BLaER1 (cell line): ENCODE measurements around the gene SATB1.
A peak's percentile ranks its signal among the peaks of the same experiment; 100 is the strongest.

ENCODE experiments used
- H3K27ac ChIP-seq: shearing (Covaris generic); formaldehyde crosslinking; 2 replicates; pipeline ENCODE4 v1.8.1; 2022
- H3K27me3 ChIP-seq: shearing (Covaris generic); formaldehyde crosslinking; 2 replicates; pipeline ENCODE4 v1.8.1; 2022
- H3K36me3 ChIP-seq: shearing (Covaris generic); formaldehyde crosslinking; 2 replicates; pipeline ENCODE4 v1.8.1; 2022
- H3K4me1 ChIP-seq: shearing (Covaris generic); formaldehyde crosslinking; 2 replicates; pipeline ENCODE4 v1.8.1; 2022
- H3K4me2 ChIP-seq: shearing (Covaris generic); formaldehyde crosslinking; 2 replicates; pipeline ENCODE4 v1.8.1; 2022
- H3K4me3 ChIP-seq: shearing (Covaris generic); formaldehyde crosslinking; 2 replicates; pipeline ENCODE4 v1.8.1; 2022
- H3K9ac ChIP-seq: shearing (Covaris generic); formaldehyde crosslinking; 2 replicates; pipeline ENCODE4 v1.8.1; 2022
- H3K9me3 ChIP-seq: shearing (Covaris generic); formaldehyde crosslinking; 2 replicates; pipeline ENCODE4 v1.8.1; 2022
- H4K20me1 ChIP-seq: shearing (Covaris generic); formaldehyde crosslinking; 2 replicates; pipeline ENCODE4 v1.8.1; 2022
- Cebpa-rat ChIP-seq: shearing (Covaris generic); IDR thresholded peaks from 2 replicates; pipeline ENCODE4 v1.8.1; 2022

The SATB1 gene

GRCh38 chr3:18369551-18370185 lies 55.5 kb downstream of the SATB1 start:
- Histone ChIP-seq H3K4me1 (peaks cover 22% of the 10 kb centered on the region), H3K36me3 (peaks cover 71% of the 10 kb centered on the region), H3K27ac (peak overlapping the region; percentile 24), H3K27me3 (no peaks in the 10 kb centered on the region), H3K4me3 (no peak overlapping the region), H3K4me2 (peak overlapping the region; percentile 66), H3K9me3 (no peaks in the 10 kb centered on the region), H3K9ac (peak overlapping the region; percentile 7; the same call in 1 of the 2 replicates), H4K20me1 (no peaks in the 10 kb centered on the region)
- no peak for TF ChIP-seq Cebpa-rat

- Histone ChIP-seq H3K9ac (no peak overlapping the region), H3K4me3 (no peak overlapping the region), H3K27ac (no peak overlapping the region), H3K4me1 (peaks cover 22% of the 10 kb centered on the region), H3K27me3 (no peaks in the 10 kb centered on the region), H4K20me1 (no peaks in the 10 kb centered on the region), H3K9me3 (no peaks in the 10 kb centered on the region), H3K36me3 (peaks cover 69% of the 10 kb centered on the region), H3K4me2 (no peak overlapping the region)
- TF ChIP-seq Cebpa-rat, result no peak
Measured at GRCh38 chr3:18366258-18366657, 58.9 kb downstream of the SATB1 start.

GRCh38 chr3:18363338-18363737 lies 61.8 kb downstream of the SATB1 start:
- Histone ChIP-seq H3K4me2 (no peak overlapping the region), H3K4me1 (no peaks in the 10 kb centered on the region), H3K27me3 (no peaks in the 10 kb centered on the region), H3K9me3 (no peaks in the 10 kb centered on the region), H3K9ac (no peak overlapping the region), H3K4me3 (no peak overlapping the region), H3K36me3 (peaks cover 78% of the 10 kb centered on the region), H4K20me1 (no peaks in the 10 kb centered on the region), H3K27ac (no peak overlapping the region)
- TF ChIP-seq Cebpa-rat, result no peak

GRCh38 chr3:18357747-18358146 lies 67.4 kb downstream of the SATB1 start:
- no peaks in the 10 kb centered on the region for H3K27me3 ChIP-seq
- no peak for TF ChIP-seq Cebpa-rat
- peaks cover 42% of the 10 kb centered on the region for H3K36me3 ChIP-seq
- no peak overlapping the region for H3K4me2 ChIP-seq
- no peak overlapping the region for H3K9ac ChIP-seq
- no peak overlapping the region for H3K27ac ChIP-seq
- no peaks in the 10 kb centered on the region for H3K4me1 ChIP-seq
- no peaks in the 10 kb centered on the region for H4K20me1 ChIP-seq
- no peak overlapping the region for H3K4me3 ChIP-seq
- H3K9me3 ChIP-seq, result no peaks in the 10 kb centered on the region

GRCh38 chr3:18355832-18356231 lies 69.3 kb downstream of the SATB1 start:
- Histone ChIP-seq H3K27me3 (no peaks in the 10 kb centered on the region), H4K20me1 (no peaks in the 10 kb centered on the region), H3K4me3 (no peak overlapping the region), H3K9me3 (no peaks in the 10 kb centered on the region), H3K4me1 (no peaks in the 10 kb centered on the region), H3K9ac (no peak overlapping the region), H3K4me2 (no peak overlapping the region), H3K36me3 (peaks cover 46% of the 10 kb centered on the region), H3K27ac (no peak overlapping the region)
- TF ChIP-seq Cebpa-rat, result no peak

- H3K9ac ChIP-seq, result no peak overlapping the region
- H3K4me1 ChIP-seq, result no peaks in the 10 kb centered on the region
- H3K27ac ChIP-seq, result no peak overlapping the region
- no peak overlapping the region for H3K4me2 ChIP-seq
- H4K20me1 ChIP-seq, result no peaks in the 10 kb centered on the region
- no peak overlapping the region for H3K4me3 ChIP-seq
- H3K9me3 ChIP-seq, result no peaks in the 10 kb centered on the region
- no peak for TF ChIP-seq Cebpa-rat
- H3K27me3 ChIP-seq, result no peaks in the 10 kb centered on the region
- H3K36me3 ChIP-seq, result peaks cover 44% of the 10 kb centered on the region
Measured at GRCh38 chr3:18354701-18355100, 70.4 kb downstream of the SATB1 start.

- no peak overlapping the region for H3K4me3 ChIP-seq
- no peak overlapping the region for H3K4me2 ChIP-seq
- H4K20me1 ChIP-seq, result no peaks in the 10 kb centered on the region
- H3K27ac ChIP-seq, result no peak overlapping the region
- no peak for TF ChIP-seq Cebpa-rat
- peaks cover 61% of the 10 kb centered on the region for H3K36me3 ChIP-seq
- no peaks in the 10 kb centered on the region for H3K27me3 ChIP-seq
- no peaks in the 10 kb centered on the region for H3K4me1 ChIP-seq
- H3K9me3 ChIP-seq, result no peaks in the 10 kb centered on the region
- no peak overlapping the region for H3K9ac ChIP-seq
Measured at GRCh38 chr3:18351823-18352744, 73.1 kb downstream of the SATB1 start.

- Histone ChIP-seq H3K4me3 (no peak overlapping the region), H3K27me3 (no peaks in the 10 kb centered on the region), H3K9me3 (no peaks in the 10 kb centered on the region), H3K4me1 (no peaks in the 10 kb centered on the region), H4K20me1 (no peaks in the 10 kb centered on the region), H3K36me3 (peaks cover 61% of the 10 kb centered on the region), H3K9ac (no peak overlapping the region), H3K27ac (no peak overlapping the region), H3K4me2 (no peak overlapping the region)
- TF ChIP-seq Cebpa-rat, result no peak
Measured at GRCh38 chr3:18351069-18351628, 74.0 kb downstream of the SATB1 start.

- Histone ChIP-seq H3K27ac (no peak overlapping the region), H3K36me3 (peaks cover 61% of the 10 kb centered on the region), H3K9me3 (no peaks in the 10 kb centered on the region), H3K4me1 (no peaks in the 10 kb centered on the region), H3K4me2 (no peak overlapping the region), H3K4me3 (no peak overlapping the region), H3K27me3 (no peaks in the 10 kb centered on the region), H4K20me1 (no peaks in the 10 kb centered on the region), H3K9ac (no peak overlapping the region)
- TF ChIP-seq Cebpa-rat, result no peak
Measured at GRCh38 chr3:18349197-18349798, 75.8 kb downstream of the SATB1 start.

- no peaks in the 10 kb centered on the region for H3K27me3 ChIP-seq
- H3K4me1 ChIP-seq, result no peaks in the 10 kb centered on the region
- no peak overlapping the region for H3K9ac ChIP-seq
- no peak for TF ChIP-seq Cebpa-rat
- peaks cover 30% of the 10 kb centered on the region for H3K36me3 ChIP-seq
- no peaks in the 10 kb centered on the region for H4K20me1 ChIP-seq
- H3K27ac ChIP-seq, result no peak overlapping the region
- H3K9me3 ChIP-seq, result no peaks in the 10 kb centered on the region
- no peak overlapping the region for H3K4me3 ChIP-seq
- no peak overlapping the region for H3K4me2 ChIP-seq
Measured at GRCh38 chr3:18346097-18346496, 79.0 kb downstream of the SATB1 start.
